ENCODE results near the gene UBE2G1. TPM values are rescaled to one million over a fixed set of nuclear protein-coding genes. Genes with fewer than 3 reads are reported as not detected.

Gene UBE2G1
- total and polyA plus RNA-seq, 2 of the 8 experiments (the other 6 are each of a cell fraction or from before 2014, with no cell fraction given) = 73.9 to 170 TPM

GRCh38 chr17:4364622-4365041 lies 1.8 kb downstream of the UBE2G1 start (continued):
- TF ChIP-seq RAD21 (IDR thresholded peaks at IDR 0.05 in 1 of 2, conservative IDR thresholded peaks at IDR 0.05 in 1 of 2; ENCODE audit: low read depth in 2 of 2, low read length in 2 of 2) (no peak), CTCF (IDR thresholded peaks at IDR 0.05; ENCODE audit: control extremely low read depth in 1 of 3, insufficient read depth in 1 of 3, low read depth in 1 of 3, low read length in 3 of 3) (no peak), EZH2 (IDR thresholded peaks at IDR 0.05; ENCODE audit: low read depth, low read length, severe bottlenecking) (no peak)

Data from H1 (cell line).